Breast epithelium (tissue), 4 donors: ENCODE data around the gene HMCN2. TPM values are rescaled to one million over a fixed set of nuclear protein-coding genes. Genes with fewer than 3 reads are reported as not detected.

Experiments used
- DNase-seq, 2 donors: peaks; one replicate each; pipeline ENCODE4 v3.0.0-alpha.2; 2019; ENCODE audit warnings: low spot score in 2 of 2
- H3K27ac ChIP-seq, 2 donors: fragments of 200-600 bp; sonication (generic) in 1 of 2; one replicate each; pipeline ENCODE4 v1.5.1; 2016 to 2019; ENCODE audit warnings: mild to moderate bottlenecking in 1 of 2
- H3K27me3 ChIP-seq, 2 donors: fragments of 200-600 bp; sonication (generic) in 1 of 2; one replicate each; pipeline versions ENCODE4 v1.5.1 to v1.6.0; 2017 to 2019; ENCODE audit warnings: control low read depth in 1 of 2, mild to moderate bottlenecking in 1 of 2
- H3K36me3 ChIP-seq: fragments of 200-600 bp; one replicate; pipeline ENCODE4 v1.5.1; 2019
- H3K4me1 ChIP-seq, 2 donors: fragments of 200-600 bp; sonication (generic); one replicate each; pipeline ENCODE4 v1.5.1; 2016 to 2019; ENCODE audit warnings: control low read depth in 1 of 2
- H3K4me3 ChIP-seq, 3 donors: fragments of 200-600 bp; sonication (generic); 1 replicate in 2 of 3; 2 replicates in 1 of 3; pipeline ENCODE4 v1.5.1; 2016 to 2019; ENCODE audit warnings: mild to moderate bottlenecking in 3 of 3, moderate library complexity in 2 of 3
- H3K9me3 ChIP-seq, 2 donors: fragments of 200-600 bp; sonication (generic) in 1 of 2; one replicate each; pipeline ENCODE4 v1.5.1; 2016 to 2019; ENCODE audit warnings: control low read depth in 1 of 2
- CTCF ChIP-seq, 3 donors: fragments of 450-650 bp; IDR thresholded peaks; one replicate each; pipeline ENCODE4 v1.5.1; 2016 to 2017; ENCODE audit warnings: antibody characterized with exemption in 3 of 3, mild to moderate bottlenecking in 3 of 3, moderate library complexity in 3 of 3
- POLR2A ChIP-seq: fragments of 450-650 bp; IDR thresholded peaks from one replicate; pipeline ENCODE4 v1.6.1; 2016; ENCODE audit warnings: antibody characterized with exemption, mild to moderate bottlenecking, moderate library complexity
- POLR2AphosphoS5 ChIP-seq, 3 donors: sonication (generic); formaldehyde crosslinking; IDR thresholded peaks; one replicate each; pipeline ENCODE4 v1.6.1; 2017; ENCODE audit warnings: antibody characterized with exemption in 3 of 3
- intact Hi-C: fragments of 100-400 bp; cut with DNase I; formaldehyde crosslinking; loops from one replicate; pipeline ENCODE4 v1.15.1; 2023; ENCODE audit warnings: low total_unique reads
- total RNA-seq, 3 donors: library from RNA; depleted of rRNA; stranded (reverse); fragments of >200 nt; gene quantifications; one replicate each; pipeline ENCODE4 v1.1.0, GENCODE V29; 2016

HMCN2 gene
- total RNA-seq, 3 donors from 2014 or later: 0.29 to 3.8 (median 0.98) TPM

- no peak for DNase-seq
- no peaks in the 10 kb centered on the region for H3K27me3 ChIP-seq
- H3K4me1 ChIP-seq: no peaks in the 10 kb centered on the region
- H3K9me3 ChIP-seq: no peaks in the 10 kb centered on the region
- no peak overlapping the region for H3K4me3 ChIP-seq
- no peak overlapping the region for H3K27ac ChIP-seq
- no peak for TF ChIP-seq POLR2A
- TF ChIP-seq POLR2AphosphoS5 (IDR thresholded peaks at IDR 0.05): no peak
- TF ChIP-seq CTCF (IDR thresholded peaks at IDR 0.05): no peak
- no peaks in the 10 kb centered on the region for H3K36me3 ChIP-seq
- intact Hi-C loops: no loop called here
Observed at GRCh38 chr9:130366072-130366471, 100.5 kb downstream of the HMCN2 start.

GRCh38 chr9:130366888-130367550 is 101.5 kb downstream of the HMCN2 start:
- no peaks in the 10 kb centered on the region for H3K9me3 ChIP-seq
- no peaks in the 10 kb centered on the region for H3K36me3 ChIP-seq
- no peak for TF ChIP-seq CTCF (IDR thresholded peaks at IDR 0.05)
- TF ChIP-seq POLR2AphosphoS5 (IDR thresholded peaks at IDR 0.05): no peak
- TF ChIP-seq POLR2A: no peak
- intact Hi-C loops: no loop called here
- no peak overlapping the region for H3K27ac ChIP-seq
- no peaks in the 10 kb centered on the region for H3K4me1 ChIP-seq
- DNase-seq: no peak
- H3K27me3 ChIP-seq: no peaks in the 10 kb centered on the region
- H3K4me3 ChIP-seq: no peak overlapping the region

- H3K4me1 ChIP-seq: no peaks in the 10 kb centered on the region
- TF ChIP-seq POLR2AphosphoS5 (IDR thresholded peaks at IDR 0.05): no peak
- TF ChIP-seq CTCF (IDR thresholded peaks at IDR 0.05): no peak
- TF ChIP-seq POLR2A: no peak
- intact Hi-C loops: no loop called here
- H3K9me3 ChIP-seq: no peaks in the 10 kb centered on the region
- H3K4me3 ChIP-seq: no peak overlapping the region
- H3K36me3 ChIP-seq: no peaks in the 10 kb centered on the region
- no peaks in the 10 kb centered on the region for H3K27me3 ChIP-seq
- H3K27ac ChIP-seq: no peak overlapping the region
- DNase-seq: no peak
Observed at GRCh38 chr9:130368631-130369103, 103.1 kb downstream of the HMCN2 start.

GRCh38 chr9:130370226-130370625 is 104.7 kb downstream of the HMCN2 start:
- no peaks in the 10 kb centered on the region for H3K36me3 ChIP-seq
- intact Hi-C loops: no loop called here
- no peaks in the 10 kb centered on the region for H3K9me3 ChIP-seq
- TF ChIP-seq POLR2A: no peak
- no peaks in the 10 kb centered on the region for H3K27me3 ChIP-seq
- H3K27ac ChIP-seq: no peak overlapping the region
- no peak for DNase-seq
- H3K4me3 ChIP-seq: no peak overlapping the region
- H3K4me1 ChIP-seq: no peaks in the 10 kb centered on the region

GRCh38 chr9:130371196-130371966 is 105.8 kb downstream of the HMCN2 start:
- intact Hi-C loops: no loop called here
- H3K4me3 ChIP-seq: no peak overlapping the region
- TF ChIP-seq POLR2AphosphoS5 (IDR thresholded peaks at IDR 0.05) (no peak), POLR2A (no peak), CTCF (IDR thresholded peaks at IDR 0.05) (no peak)
- H3K27ac ChIP-seq: no peak overlapping the region
- no peaks in the 10 kb centered on the region for H3K27me3 ChIP-seq
- H3K36me3 ChIP-seq: no peaks in the 10 kb centered on the region
- H3K9me3 ChIP-seq: no peaks in the 10 kb centered on the region
- H3K4me1 ChIP-seq: no peaks in the 10 kb centered on the region
- DNase-seq: no peak
